ENCODE data around the gene PIN4. TPM values are rescaled to one million over a fixed set of nuclear protein-coding genes. Genes with fewer than 3 reads are reported as not detected.

Gene PIN4
- total and polyA plus RNA-seq, 2 of the 8 experiments (the other 6 are each of a cell fraction or from before 2014, with no cell fraction given): 4.8 to 9.4 TPM

- Histone ChIP-seq H2BK15ac (ENCODE audit: low read length) (no peak overlapping the region), H3K4me2 (ENCODE audit: insufficient read depth in 1 of 2, low read depth in 2 of 2, low read length in 2 of 2) (no peak overlapping the region), H2BK120ac (replicated peaks; ENCODE audit: low read depth, low read length) (no peak overlapping the region), H3K18ac (ENCODE audit: extremely low read depth, low read length) (no peak overlapping the region), H2AFZ (ENCODE audit: low read length) (no peak overlapping the region), H2AK5ac (ENCODE audit: low read depth, low read length) (no peak overlapping the region), H4K20me1 (replicated peaks in 1 of 2; ENCODE audit: control insufficient read depth in 1 of 2, insufficient read depth in 2 of 2, low read length in 2 of 2) (peaks cover 0 to 3% of the 10 kb centered on the region in 2 experiments), H2BK5ac (ENCODE audit: low read depth, low read length) (no peak overlapping the region), H3K4me1 (replicated peaks in 1 of 4; ENCODE audit: control insufficient read depth in 3 of 4, insufficient read depth in 4 of 4, low read length in 3 of 4) (peaks cover 0 to 10% (median 7%) of the 10 kb centered on the region in 4 experiments; a peak in 3 of 7 replicates), H2BK12ac (ENCODE audit: low read depth, low read length) (no peak overlapping the region), H3K9me3 (ENCODE audit: insufficient read depth in 2 of 2, low read depth in 1 of 2, low read length in 1 of 2) (no peaks in the 10 kb centered on the region), H3K4ac (replicated peaks; ENCODE audit: insufficient read length, low read depth, low read length) (no peak overlapping the region), H4K8ac (ENCODE audit: extremely low read depth, insufficient read depth, low read length) (no peak overlapping the region), H3K79me2 (ENCODE audit: control insufficient read depth in 1 of 2, insufficient read depth in 2 of 2, low read length in 2 of 2) (0 out of 4 replicates have a peak, but pooled peaks cover 0 to 2% of the 10 kb centered on the region in 2 experiments), H4K91ac (replicated peaks; ENCODE audit: insufficient read length, low read length) (no peak overlapping the region), H3K56ac (replicated peaks; ENCODE audit: insufficient read length, low read depth, low read length) (no peak overlapping the region), H4K5ac (ENCODE audit: insufficient read length, low read depth, low read length) (no peak overlapping the region), H3K9ac (replicated peaks in 1 of 4; ENCODE audit: extremely low read depth in 1 of 4, low read depth in 3 of 4, low read length in 3 of 4) (no peak overlapping the region), H3K27ac (ENCODE audit: low read depth, low read length) (no peak overlapping the region), H2BK20ac (ENCODE audit: low read length) (no peak overlapping the region), H3K23me2 (ENCODE audit: low read depth, low read length) (no peaks in the 10 kb centered on the region; the same call in 1 of the 2 replicates), H3K27me3 (replicated peaks in 1 of 4; ENCODE audit: control insufficient read depth in 3 of 4, extremely low read depth in 1 of 4, insufficient read depth in 3 of 4, low read length in 3 of 4) (no peaks in the 10 kb centered on the region), H3K14ac (ENCODE audit: insufficient read length) (no peak overlapping the region), H3K36me3 (ENCODE audit: control insufficient read depth in 2 of 4, insufficient read depth in 4 of 4, low read length in 3 of 4) (peaks cover 0 to 22% (median 12%) of the 10 kb centered on the region in 4 experiments; a peak in 6 of 8 replicates), H3K23ac (ENCODE audit: insufficient read length) (no peak overlapping the region), H3K4me3 (ENCODE audit: extremely low read depth in 1 of 4, insufficient read depth in 2 of 4, low read depth in 3 of 4, low read length in 4 of 4) (no peak overlapping the region), H3K79me1 (ENCODE audit: low read depth, low read length) (no peaks in the 10 kb centered on the region)
- TF ChIP-seq CBX8 (IDR thresholded peaks at IDR 0.05; ENCODE audit: borderline replicate concordance, low read depth, low read length): no peak
- TF ChIP-seq PHF8 (conservative IDR thresholded peaks at IDR 0.05; ENCODE audit: low read depth, low read length): no peak
- TF ChIP-seq SRF (IDR thresholded peaks at IDR 0.05; ENCODE audit: low read depth, low read length): no peak
- no peak for TF ChIP-seq SP4 (IDR thresholded peaks at IDR 0.05; ENCODE audit: low read length)
- no peak for TF ChIP-seq CTBP2 (IDR thresholded peaks at IDR 0.05; ENCODE audit: borderline replicate concordance, insufficient read depth, insufficient read length, low read length)
- no peak for TF ChIP-seq SUZ12 (IDR thresholded peaks at IDR 0.05; ENCODE audit: low read length)
- no peak for TF ChIP-seq TAF7 (optimal IDR thresholded peaks at IDR 0.05; ENCODE audit: borderline replicate concordance, low read depth, low read length)
- no peak for TF ChIP-seq EP300 (IDR thresholded peaks at IDR 0.05; ENCODE audit: borderline replicate concordance in 1 of 2, low read depth in 2 of 2, low read length in 2 of 2)
- TF ChIP-seq MAFK (IDR thresholded peaks at IDR 0.05; ENCODE audit: low read depth, low read length): no peak
- FAIRE-seq (no peak), DNase-seq (ENCODE audit: low read depth in 1 of 2, low spot score in 2 of 2) (no peak)
- POLR2A ChIA-PET (ENCODE audit: partially characterized antibody): no interaction called here
- CTCF ChIA-PET (ENCODE audit: partially characterized antibody): interaction anchor here (1.2 kb wide), 1 partner anchor 30 kb away, joined by 3 read pairs; no protein-coding TSS in a partner anchor
- 95% methylated on average over 2 of the region's 2 CpGs; no CpG with 5 or more reads in 1 of the 2 experiments for WGBS, 2 experiments (ENCODE audit: extremely low coverage in 1 of 2, insufficient coverage in 1 of 2, insufficient read length in 1 of 2, insufficient replicate concordance in 2 of 2, low coverage in 1 of 2, low lambda C conversion rate in 2 of 2, missing lambda C conversion rate in 1 of 2)
Measured at GRCh38 chrX:72205706-72206105, 24.1 kb downstream of the PIN4 start.

Measured in H1 (cell line).